Measurements from ENCODE around the gene CDYL. TPM values are rescaled to one million over a fixed set of nuclear protein-coding genes. Genes with fewer than 3 reads are reported as not detected.

CDYL gene
- total and polyA plus RNA-seq, 2 experiments from 2014 or later: 38.0 to 60.8 TPM

- TF ChIP-seq, protein P1, sequence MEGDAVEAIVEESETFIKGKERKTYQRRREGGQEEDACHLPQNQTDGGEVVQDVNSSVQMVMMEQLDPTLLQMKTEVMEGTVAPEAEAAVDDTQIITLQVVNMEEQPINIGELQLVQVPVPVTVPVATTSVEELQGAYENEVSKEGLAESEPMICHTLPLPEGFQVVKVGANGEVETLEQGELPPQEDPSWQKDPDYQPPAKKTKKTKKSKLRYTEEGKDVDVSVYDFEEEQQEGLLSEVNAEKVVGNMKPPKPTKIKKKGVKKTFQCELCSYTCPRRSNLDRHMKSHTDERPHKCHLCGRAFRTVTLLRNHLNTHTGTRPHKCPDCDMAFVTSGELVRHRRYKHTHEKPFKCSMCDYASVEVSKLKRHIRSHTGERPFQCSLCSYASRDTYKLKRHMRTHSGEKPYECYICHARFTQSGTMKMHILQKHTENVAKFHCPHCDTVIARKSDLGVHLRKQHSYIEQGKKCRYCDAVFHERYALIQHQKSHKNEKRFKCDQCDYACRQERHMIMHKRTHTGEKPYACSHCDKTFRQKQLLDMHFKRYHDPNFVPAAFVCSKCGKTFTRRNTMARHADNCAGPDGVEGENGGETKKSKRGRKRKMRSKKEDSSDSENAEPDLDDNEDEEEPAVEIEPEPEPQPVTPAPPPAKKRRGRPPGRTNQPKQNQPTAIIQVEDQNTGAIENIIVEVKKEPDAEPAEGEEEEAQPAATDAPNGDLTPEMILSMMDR (IDR thresholded peaks at IDR 0.05; ENCODE audit: low read depth, low read length): no peak
- Histone ChIP-seq H3K9me3 (ENCODE audit: low read depth) (no peaks in the 10 kb centered on the region), H3K27ac (no peak overlapping the region), H3K4me3 (no peak overlapping the region), H3K27me3 (no peaks in the 10 kb centered on the region), H3K4me1 (ENCODE audit: low read depth) (peaks cover 7% of the 10 kb centered on the region), H3K36me3 (no peaks in the 10 kb centered on the region)
- no peak for DNase-seq (ENCODE audit: low read depth in 1 of 2, low spot score in 1 of 2)
Observed at GRCh38 chr6:4797587-4797986, 21.4 kb downstream of the CDYL start.

GRCh38 chr6:4799912-4800311 is 23.7 kb downstream of the CDYL start:
- no peaks in the 10 kb centered on the region for H3K36me3 ChIP-seq
- TF ChIP-seq, protein P1 (IDR thresholded peaks at IDR 0.05; ENCODE audit: low read depth, low read length): no peak
- H3K4me3 ChIP-seq: no peak overlapping the region
- H3K27ac ChIP-seq: no peak overlapping the region
- no peak for DNase-seq (ENCODE audit: low read depth in 1 of 2, low spot score in 1 of 2)
- H3K27me3 ChIP-seq: no peaks in the 10 kb centered on the region
- peaks cover 18% of the 10 kb centered on the region for H3K4me1 ChIP-seq (ENCODE audit: low read depth)
- H3K9me3 ChIP-seq (ENCODE audit: low read depth): no peaks in the 10 kb centered on the region

GRCh38 chr6:4800662-4801061 is 24.5 kb downstream of the CDYL start:
- no peaks in the 10 kb centered on the region for H3K36me3 ChIP-seq
- peaks cover 18% of the 10 kb centered on the region for H3K4me1 ChIP-seq (ENCODE audit: low read depth)
- H3K9me3 ChIP-seq (ENCODE audit: low read depth): no peaks in the 10 kb centered on the region
- no peak overlapping the region for H3K27ac ChIP-seq
- DNase-seq (ENCODE audit: low read depth in 1 of 2, low spot score in 1 of 2): no peak
- H3K4me3 ChIP-seq: no peak overlapping the region
- TF ChIP-seq, protein P1 (IDR thresholded peaks at IDR 0.05; ENCODE audit: low read depth, low read length): no peak
- no peaks in the 10 kb centered on the region for H3K27me3 ChIP-seq

GRCh38 chr6:4801491-4802110 is 25.4 kb downstream of the CDYL start:
- TF ChIP-seq, protein P1 (IDR thresholded peaks at IDR 0.05; ENCODE audit: low read depth, low read length): no peak
- DNase-seq (ENCODE audit: low read depth in 1 of 2, low spot score in 1 of 2): no peak
- H3K27ac ChIP-seq: no peak overlapping the region
- peaks cover 18% of the 10 kb centered on the region for H3K4me1 ChIP-seq (ENCODE audit: low read depth)
- no peaks in the 10 kb centered on the region for H3K36me3 ChIP-seq
- H3K27me3 ChIP-seq: no peaks in the 10 kb centered on the region
- no peak overlapping the region for H3K4me3 ChIP-seq
- no peaks in the 10 kb centered on the region for H3K9me3 ChIP-seq (ENCODE audit: low read depth)

- TF ChIP-seq, protein P1 (IDR thresholded peaks at IDR 0.05; ENCODE audit: low read depth, low read length): no peak
- Histone ChIP-seq H3K4me3 (no peak overlapping the region), H3K27me3 (no peaks in the 10 kb centered on the region), H3K27ac (no peak overlapping the region), H3K36me3 (no peaks in the 10 kb centered on the region), H3K4me1 (ENCODE audit: low read depth) (peaks cover 18% of the 10 kb centered on the region), H3K9me3 (ENCODE audit: low read depth) (no peaks in the 10 kb centered on the region)
- DNase-seq (ENCODE audit: low read depth in 1 of 2, low spot score in 1 of 2): no peak
Observed at GRCh38 chr6:4802312-4802935, 26.2 kb downstream of the CDYL start.

Data from cardiac muscle cell (in vitro differentiated cells and primary cell).